CD4-positive, alpha-beta T cell (primary cell): ENCODE measurements around the gene GALNT7. TPM values are rescaled to one million over a fixed set of nuclear protein-coding genes. Genes with fewer than 3 reads are reported as not detected.

Experiments used
- ATAC-seq: fragments of 200-7000 bp; cut with Tn5 transposase; one replicate; pipeline ENCODE4 v1.10.0; 2022; ENCODE audit warnings: mild to moderate bottlenecking; ENCODE audit not compliant: poor library complexity
- CTCF ChIA-PET: fragments of 350-600 bp; sonication (Branson Sonifier 250); formaldehyde crosslinking; loops from one replicate; lab custom pipeline; 2021; ENCODE audit warnings: antibody characterized with exemption, inconsistent platforms; lab: Charles Lee
- POLR2A ChIA-PET: fragments of 350-600 bp; sonication (Branson Sonifier 250); formaldehyde crosslinking; loops from one replicate; lab custom pipeline; 2021; ENCODE audit warnings: antibody characterized with exemption, inconsistent platforms; lab: Charles Lee
- DNase-seq, 14 experiments: peaks; one replicate each; pipeline ENCODE4 v3.0.0-alpha.2; 2013 to 2020; ENCODE audit warnings: mixed read lengths in 2 of 14
- H3K27ac ChIP-seq, 2 donors: one replicate each; pipeline versions ENCODE4 v1.5.1 to v1.7.0; 2013; ENCODE audit warnings: low read length in 2 of 2, low read depth in 1 of 2, mild to moderate bottlenecking in 1 of 2
- H3K27me3 ChIP-seq, 2 experiments: 1 replicate in 1 of 2; 2 replicates in 1 of 2; pipeline versions ENCODE4 v1.6.1 to v1.7.0; 2013; ENCODE audit warnings: low read length in 2 of 2, control low read depth in 1 of 2, mild to moderate bottlenecking in 1 of 2, moderate library complexity in 1 of 2; ENCODE audit not compliant: insufficient read depth in 2 of 2, control insufficient read depth in 1 of 2
- H3K36me3 ChIP-seq: one replicate; pipeline ENCODE4 v1.6.1; 2013; ENCODE audit warnings: low read length, control low read depth; ENCODE audit not compliant: insufficient read depth
- H3K4me1 ChIP-seq: one replicate; pipeline ENCODE4 v1.6.1; 2013; ENCODE audit warnings: low read length, control low read depth; ENCODE audit not compliant: insufficient read depth
- H3K4me3 ChIP-seq: one replicate; pipeline ENCODE4 v1.5.1; 2013; ENCODE audit warnings: mild to moderate bottlenecking, low read length, moderate library complexity
- H3K9me3 ChIP-seq, 2 experiments: 1 replicate in 1 of 2; 2 replicates in 1 of 2; pipeline versions ENCODE4 v1.6.1 to v1.7.0; 2013; ENCODE audit warnings: low read length in 2 of 2, mild to moderate bottlenecking in 2 of 2, control low read depth in 1 of 2, moderate library complexity in 1 of 2; ENCODE audit not compliant: control insufficient read depth in 1 of 2, insufficient read depth in 1 of 2
- H3K27ac Mint-ChIP-seq: one replicate; pipeline ENCODE4 v1.8.0; 2020; ENCODE audit warnings: mixed read lengths
- H3K27me3 Mint-ChIP-seq: one replicate; pipeline ENCODE4 v1.8.0; 2021; ENCODE audit warnings: mixed read lengths
- H3K36me3 Mint-ChIP-seq: one replicate; pipeline ENCODE4 v1.8.0; 2021; ENCODE audit warnings: low read depth, mixed read lengths
- H3K4me1 Mint-ChIP-seq: one replicate; pipeline ENCODE4 v1.8.0; 2021; ENCODE audit warnings: low read depth, mixed read lengths
- H3K4me3 Mint-ChIP-seq: one replicate; pipeline ENCODE4 v1.8.0; 2020; ENCODE audit warnings: mild to moderate bottlenecking, mixed read lengths
- H3K9me3 Mint-ChIP-seq: one replicate; pipeline ENCODE4 v1.8.0; 2020; ENCODE audit warnings: mixed read lengths
- CTCF ChIP-seq: fragments of 200-600 bp; IDR thresholded peaks from one replicate; pipeline ENCODE4 v1.8.0; 2022; ENCODE audit warnings: antibody characterized with exemption, mild to moderate bottlenecking
- intact Hi-C, 2 experiments: fragments of 100-400 bp; cut with DNase I in 1 of 2; cut with micrococcal nuclease in 1 of 2; formaldehyde crosslinking; loops; one replicate each; pipeline versions ENCODE4 v1.15.1 to v1.9.0; 2023 to 2025; cut with DNase I, micrococcal nuclease
- total RNA-seq, 174 experiments: library from RNA in 2 of 174; stranded (reverse) in 2 of 174; gene quantifications; one replicate each; pipeline ENCODE4 v1.2.3 and lab custom pipeline; 2021 to 2026

GALNT7 gene
- total RNA-seq, 2 experiments from 2014 or later: 4.6 to 4.8 TPM

GRCh38 chr4:173346074-173346473, 177.5 kb downstream of the GALNT7 start:
- DNase-seq: no peak
- no peak overlapping the region for H3K4me3 ChIP-seq
- POLR2A ChIA-PET: interaction anchor here (1.3 to 3.5 kb wide), 2 partner anchors 12 to 25 kb away, joined by 4 to 20 read pairs; partner anchors contain the start of genes HMGB2 and SAP30
- ATAC-seq: no peak
- H3K4me3 Mint-ChIP-seq: no peak overlapping the region
- H3K27me3 ChIP-seq: no peaks in the 10 kb centered on the region
- H3K36me3 Mint-ChIP-seq: no peaks in the 10 kb centered on the region
- intact Hi-C loops: no loop called here
- H3K36me3 ChIP-seq: no peaks in the 10 kb centered on the region
- H3K4me1 Mint-ChIP-seq: no peaks in the 10 kb centered on the region
- no peaks in the 10 kb centered on the region for H3K9me3 Mint-ChIP-seq
- peaks cover 0 to 3% of the 10 kb centered on the region in 2 experiments for H3K9me3 ChIP-seq
- H3K27ac ChIP-seq: no peak overlapping the region
- CTCF ChIA-PET: no interaction called here
- H3K27ac Mint-ChIP-seq: no peak overlapping the region
- TF ChIP-seq CTCF: no peak
- peaks cover 4% of the 10 kb centered on the region for H3K27me3 Mint-ChIP-seq
- H3K4me1 ChIP-seq: no peaks in the 10 kb centered on the region

- Mint-ChIP-seq H3K36me3 (no peaks in the 10 kb centered on the region), H3K27me3 (peaks cover 4% of the 10 kb centered on the region), H3K4me1 (no peaks in the 10 kb centered on the region), H3K4me3 (no peak overlapping the region), H3K27ac (no peak overlapping the region), H3K9me3 (no peaks in the 10 kb centered on the region)
- ChIA-PET POLR2A (interaction anchor here (3.5 kb wide), 1 partner anchor 13 kb away, joined by 20 read pairs; the partner anchor contains the start of gene HMGB2), CTCF (interaction anchor here (1.1 kb wide), 1 partner anchor 9 kb away, joined by 3 read pairs; no protein-coding TSS in a partner anchor)
- Histone ChIP-seq H3K4me3 (no peak overlapping the region), H3K36me3 (no peaks in the 10 kb centered on the region), H3K9me3 (peaks cover 0 to 3% of the 10 kb centered on the region in 2 experiments), H3K27me3 (no peaks in the 10 kb centered on the region), H3K27ac (no peak overlapping the region), H3K4me1 (no peaks in the 10 kb centered on the region)
- DNase-seq (no peak), ATAC-seq (no peak)
- no peak for TF ChIP-seq CTCF
- intact Hi-C loops: no loop called here
These were observed 178.9 kb downstream of the GALNT7 start for GRCh38 chr4:173347467-173347866.

- no peak for TF ChIP-seq CTCF
- ATAC-seq (no peak), DNase-seq (no peak)
- POLR2A ChIA-PET: no interaction called here
- no peaks in the 10 kb centered on the region for H3K27me3 ChIP-seq
- no peaks in the 10 kb centered on the region for H3K4me1 ChIP-seq
- Mint-ChIP-seq H3K27ac (no peak overlapping the region), H3K36me3 (no peaks in the 10 kb centered on the region), H3K9me3 (no peaks in the 10 kb centered on the region), H3K4me1 (no peaks in the 10 kb centered on the region), H3K4me3 (no peak overlapping the region), H3K27me3 (no peaks in the 10 kb centered on the region)
- no peak overlapping the region for H3K4me3 ChIP-seq
- intact Hi-C loops: loop anchor here in 1 of 2 experiments (2.0 kb wide), 1 partner anchor 15 kb away; no protein-coding TSS in a partner anchor
- no peaks in the 10 kb centered on the region for H3K36me3 ChIP-seq
- H3K27ac ChIP-seq: no peak overlapping the region
- H3K9me3 ChIP-seq: no peaks in the 10 kb centered on the region
- CTCF ChIA-PET: interaction anchor here (1.1 kb wide), 1 partner anchor 39 kb away, joined by 3 read pairs; no protein-coding TSS in a partner anchor
These were observed 189.3 kb downstream of the GALNT7 start for GRCh38 chr4:173357939-173358338.
